CD14-positive monocyte (primary cell): Measurements from ENCODE around the gene SNAP29. TPM values are rescaled to one million over a fixed set of nuclear protein-coding genes. Genes with fewer than 3 reads are reported as not detected.
A peak's percentile ranks its signal among the peaks of the same experiment; 100 is the strongest.

Source experiments
- DNase-seq, 3 donors: peaks; one replicate each; pipeline ENCODE4 v3.0.0-alpha.2; 2011 to 2022
- H2AFZ ChIP-seq: 2 replicates; pipeline ENCODE4 v1.6.0; 2012; ENCODE audit warnings: mild to moderate bottlenecking, low read depth, low read length, inconsistent platforms; ENCODE audit not compliant: insufficient read depth, poor library complexity, severe bottlenecking
- H3K27ac ChIP-seq, 2 donors: 1 replicate in 1 of 2; 2 replicates in 1 of 2; pipeline ENCODE4 v1.5.1; 2012 to 2013; ENCODE audit warnings: low read length in 2 of 2, control low read depth in 1 of 2, inconsistent platforms in 1 of 2, low read depth in 1 of 2, mild to moderate bottlenecking in 1 of 2
- H3K27me3 ChIP-seq, 2 donors: one replicate each; pipeline versions ENCODE4 v1.6.0 to v1.6.1; 2011 to 2013; ENCODE audit warnings: low read length in 2 of 2; ENCODE audit not compliant: control insufficient read depth in 2 of 2, insufficient read depth in 2 of 2
- H3K36me3 ChIP-seq, 2 donors: replicated peaks in 1 of 2; 1 replicate in 1 of 2; 2 replicates in 1 of 2; pipeline versions ENCODE4 v1.5.1 to v1.6.1; 2012 to 2013; ENCODE audit warnings: low read length in 2 of 2, control low read depth in 1 of 2, inconsistent platforms in 1 of 2, mild to moderate bottlenecking in 1 of 2; ENCODE audit not compliant: insufficient read depth in 2 of 2, control insufficient read depth in 1 of 2
- H3K4me1 ChIP-seq, 2 donors: 1 replicate in 1 of 2; 2 replicates in 1 of 2; pipeline versions ENCODE4 v1.5.1 to v1.6.1; 2012 to 2013; ENCODE audit warnings: low read length in 2 of 2, control low read depth in 1 of 2, inconsistent platforms in 1 of 2, mild to moderate bottlenecking in 1 of 2, moderate library complexity in 1 of 2; ENCODE audit not compliant: insufficient read depth in 2 of 2, control insufficient read depth in 1 of 2
- H3K4me2 ChIP-seq: replicated peaks from 2 replicates; pipeline ENCODE3; 2012; ENCODE audit warnings: low read length, moderate library complexity, mild to moderate bottlenecking; ENCODE audit not compliant: poor library complexity, severe bottlenecking; ENCODE audit errors: extremely low read depth
- H3K4me3 ChIP-seq, 3 experiments: fragments of 200-600 bp in 1 of 3; sonication (generic) in 1 of 3; replicated peaks in 1 of 3; 1 replicate in 2 of 3; 2 replicates in 1 of 3; pipeline ENCODE4 v1.5.1; 2011 to 2013; ENCODE audit warnings: low read length in 3 of 3, mild to moderate bottlenecking in 3 of 3, control low read depth in 2 of 3, low read depth in 2 of 3, inconsistent platforms in 1 of 3, moderate library complexity in 1 of 3
- H3K79me2 ChIP-seq: 2 replicates; pipeline ENCODE4 v1.6.0; 2012; ENCODE audit warnings: mild to moderate bottlenecking, control low read depth, inconsistent platforms, low read length, moderate library complexity; ENCODE audit not compliant: insufficient read depth
- H3K9ac ChIP-seq: 2 replicates; pipeline ENCODE4 v1.6.0; 2017; ENCODE audit warnings: low read length, mild to moderate bottlenecking; ENCODE audit not compliant: insufficient read depth, poor library complexity, severe bottlenecking
- H3K9me3 ChIP-seq, 2 donors: replicated peaks in 1 of 2; 1 replicate in 1 of 2; 2 replicates in 1 of 2; pipeline versions ENCODE4 v1.5.1 to v1.6.1; 2012 to 2013; ENCODE audit warnings: low read length in 2 of 2, control low read depth in 1 of 2; ENCODE audit not compliant: control insufficient read depth in 1 of 2, insufficient read depth in 1 of 2
- H4K20me1 ChIP-seq: 2 replicates; pipeline ENCODE4 v1.6.0; 2012; ENCODE audit warnings: mild to moderate bottlenecking, low read length, control low read depth, moderate library complexity; ENCODE audit not compliant: insufficient read depth
- H3K27ac Mint-ChIP-seq, 7 donors: one replicate each; pipeline ENCODE4 v1.8.0; 2020; ENCODE audit warnings: mild to moderate bottlenecking in 7 of 7, mixed read lengths in 7 of 7, moderate library complexity in 6 of 7, inconsistent platforms in 2 of 7
- H3K27me3 Mint-ChIP-seq, 3 donors: one replicate each; pipeline ENCODE4 v1.8.0; 2021 to 2022; ENCODE audit warnings: low read depth in 3 of 3, mild to moderate bottlenecking in 3 of 3, mixed read lengths in 3 of 3, moderate library complexity in 3 of 3, inconsistent platforms in 1 of 3
- H3K36me3 Mint-ChIP-seq, 2 donors: one replicate each; pipeline ENCODE4 v1.8.0; 2020; ENCODE audit warnings: mixed read lengths in 2 of 2, inconsistent platforms in 1 of 2, mild to moderate bottlenecking in 1 of 2
- H3K4me1 Mint-ChIP-seq: one replicate; pipeline ENCODE4 v1.8.0; 2020; ENCODE audit warnings: mild to moderate bottlenecking, mixed read lengths
- H3K4me3 Mint-ChIP-seq, 2 donors: one replicate each; pipeline ENCODE4 v1.8.0; 2020; ENCODE audit warnings: mild to moderate bottlenecking in 2 of 2, mixed read lengths in 2 of 2, moderate library complexity in 1 of 2
- H3K9me3 Mint-ChIP-seq, 7 donors: one replicate each; pipeline ENCODE4 v1.8.0; 2020 to 2022; ENCODE audit warnings: mixed read lengths in 7 of 7, mild to moderate bottlenecking in 6 of 7, moderate library complexity in 6 of 7, inconsistent platforms in 2 of 7
- WGBS: methylation state at CpG from one replicate; pipeline ENCODE4 v1.1.5; 2013; ENCODE audit warnings: missing lambda C conversion rate; ENCODE audit not compliant: insufficient coverage; 5-methylcytosine and 5-hydroxymethylcytosine counted together
- intact Hi-C, 2 donors: fragments of 100-400 bp; cut with micrococcal nuclease; formaldehyde crosslinking; loops; one replicate each; pipeline versions ENCODE4 v1.15.0 to v1.15.1; 2023
- polyA plus RNA-seq, 3 donors: library from polyadenylated mRNA; depleted of rRNA in 1 of 3; unstranded in 2 of 3; stranded (reverse) in 1 of 3; fragments of 300-500 nt in 2 of 3; fragments of >200 nt in 1 of 3; fragmentation: Illumina TruSeq in 2 of 3; gene quantifications; 1 replicate in 2 of 3; 2 replicates in 1 of 3; pipeline ENCODE4 v1.2.3, GENCODE V29; 2012 to 2021
- TF ChIP-seq, protein P1 (sequence below): fragments of 200-600 bp; IDR thresholded peaks from one replicate; pipeline ENCODE4 v1.8.0; 2022; ENCODE audit warnings: antibody characterized with exemption, mild to moderate bottlenecking

The SNAP29 gene
- polyA plus RNA-seq, 3 donors = 22.3 to 32.8 (median 28.9) TPM

DNA sequence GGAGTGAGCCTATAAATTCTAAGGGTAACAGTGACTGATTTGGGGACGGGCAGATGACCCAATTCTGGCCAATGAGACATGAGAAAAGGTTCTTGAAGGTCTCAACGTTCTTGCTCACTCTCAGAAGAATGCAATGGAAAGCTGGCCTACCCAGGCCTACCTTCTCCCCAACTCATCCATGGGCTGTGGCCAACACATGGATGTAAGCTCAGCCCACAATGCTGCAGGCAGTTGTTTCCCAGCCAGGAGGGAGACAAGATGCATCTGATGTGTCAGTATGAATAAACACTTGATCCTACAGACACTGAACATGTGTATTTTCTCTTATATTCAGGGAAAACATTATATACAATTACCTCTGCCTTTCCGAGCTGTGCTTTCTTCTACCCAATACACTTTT, 24.6 kb upstream of the SNAP29 start:
- H3K9me3 Mint-ChIP-seq = peaks cover 0 to 2% (median 0%) of the 10 kb centered on the region in 7 donors
- Histone ChIP-seq H3K27me3 (no peaks in the 10 kb centered on the region), H3K4me1 (peaks cover 8 to 9% of the 10 kb centered on the region in 2 donors), H3K79me2 (peaks cover 21% of the 10 kb centered on the region), H3K36me3 (peaks cover 44 to 62% of the 10 kb centered on the region in 2 donors), H3K4me3 (no peak overlapping the region), H4K20me1 (peaks cover 43% of the 10 kb centered on the region), H3K4me2 (no peak overlapping the region), H2AFZ (no peak overlapping the region), H3K9ac (no peak overlapping the region), H3K27ac (no peak overlapping the region), H3K9me3 (no peaks in the 10 kb centered on the region)
- H3K36me3 Mint-ChIP-seq = peaks cover 59 to 65% of the 10 kb centered on the region in 2 donors
- DNase-seq = no peak
- H3K27ac Mint-ChIP-seq = no peak overlapping the region
- TF ChIP-seq, protein P1, sequence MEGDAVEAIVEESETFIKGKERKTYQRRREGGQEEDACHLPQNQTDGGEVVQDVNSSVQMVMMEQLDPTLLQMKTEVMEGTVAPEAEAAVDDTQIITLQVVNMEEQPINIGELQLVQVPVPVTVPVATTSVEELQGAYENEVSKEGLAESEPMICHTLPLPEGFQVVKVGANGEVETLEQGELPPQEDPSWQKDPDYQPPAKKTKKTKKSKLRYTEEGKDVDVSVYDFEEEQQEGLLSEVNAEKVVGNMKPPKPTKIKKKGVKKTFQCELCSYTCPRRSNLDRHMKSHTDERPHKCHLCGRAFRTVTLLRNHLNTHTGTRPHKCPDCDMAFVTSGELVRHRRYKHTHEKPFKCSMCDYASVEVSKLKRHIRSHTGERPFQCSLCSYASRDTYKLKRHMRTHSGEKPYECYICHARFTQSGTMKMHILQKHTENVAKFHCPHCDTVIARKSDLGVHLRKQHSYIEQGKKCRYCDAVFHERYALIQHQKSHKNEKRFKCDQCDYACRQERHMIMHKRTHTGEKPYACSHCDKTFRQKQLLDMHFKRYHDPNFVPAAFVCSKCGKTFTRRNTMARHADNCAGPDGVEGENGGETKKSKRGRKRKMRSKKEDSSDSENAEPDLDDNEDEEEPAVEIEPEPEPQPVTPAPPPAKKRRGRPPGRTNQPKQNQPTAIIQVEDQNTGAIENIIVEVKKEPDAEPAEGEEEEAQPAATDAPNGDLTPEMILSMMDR = no peak
- intact Hi-C loops = no loop called here
- no peak overlapping the region for H3K4me3 Mint-ChIP-seq
- H3K4me1 Mint-ChIP-seq = peaks cover 9% of the 10 kb centered on the region
- WGBS = no CpG with 5 or more reads among the region's 3 CpGs
- H3K27me3 Mint-ChIP-seq = no peaks in the 10 kb centered on the region

DNA sequence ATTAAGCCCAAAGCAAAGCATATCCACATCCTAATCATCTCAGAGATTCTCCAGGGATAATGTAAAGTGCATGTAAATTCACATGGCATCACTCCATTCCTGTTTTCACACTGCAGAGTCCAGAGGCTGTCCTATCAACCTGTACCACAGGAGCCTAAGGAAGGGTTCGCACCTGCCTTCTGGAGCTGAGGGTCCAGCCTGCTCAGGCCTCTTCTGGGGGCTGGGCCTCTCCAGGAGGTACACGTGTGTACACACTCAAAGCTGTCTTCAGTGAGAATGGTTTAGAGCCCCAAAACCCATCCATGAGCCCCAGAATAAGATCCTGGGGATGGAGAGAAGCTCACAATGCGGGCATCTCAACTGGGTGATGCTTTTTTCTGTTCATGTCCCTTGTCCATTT, 24.1 kb upstream of the SNAP29 start:
- Histone ChIP-seq H3K9me3 (no peaks in the 10 kb centered on the region), H2AFZ (no peak overlapping the region), H3K36me3 (peaks cover 41 to 57% of the 10 kb centered on the region in 2 donors), H3K4me2 (no peak overlapping the region), H3K27ac (no peak overlapping the region), H3K9ac (no peak overlapping the region), H3K4me1 (peaks cover 8 to 9% of the 10 kb centered on the region in 2 donors), H3K79me2 (peaks cover 26% of the 10 kb centered on the region), H4K20me1 (peaks cover 48% of the 10 kb centered on the region), H3K27me3 (no peaks in the 10 kb centered on the region), H3K4me3 (no peak overlapping the region)
- TF ChIP-seq, protein P1 = no peak
- WGBS = 94% methylated on average over 2 of the region's 3 CpGs
- Mint-ChIP-seq H3K9me3 (peaks cover 0 to 2% (median 0%) of the 10 kb centered on the region in 7 donors), H3K27me3 (no peaks in the 10 kb centered on the region), H3K27ac (peak overlapping the region in 1 of 7 donors; percentile 10), H3K4me1 (peaks cover 9% of the 10 kb centered on the region), H3K4me3 (no peak overlapping the region), H3K36me3 (peaks cover 54 to 60% of the 10 kb centered on the region in 2 donors)
- no peak for DNase-seq
- intact Hi-C loops = no loop called here
